Stimulated activated CD8-positive, alpha-beta memory T cell treated with anti-CD3 and anti-CD28 coated beads, Interleukin-15, amount 100 ng/mL, for 4 hours (primary cell): ENCODE data around the gene ACSS1.

Source experiments
- DNase-seq, 2 donors: peaks; one replicate each; pipeline ENCODE4 v3.0.0-alpha.2; 2020; ENCODE audit warnings: low read depth in 2 of 2

Gene ACSS1

DNA sequence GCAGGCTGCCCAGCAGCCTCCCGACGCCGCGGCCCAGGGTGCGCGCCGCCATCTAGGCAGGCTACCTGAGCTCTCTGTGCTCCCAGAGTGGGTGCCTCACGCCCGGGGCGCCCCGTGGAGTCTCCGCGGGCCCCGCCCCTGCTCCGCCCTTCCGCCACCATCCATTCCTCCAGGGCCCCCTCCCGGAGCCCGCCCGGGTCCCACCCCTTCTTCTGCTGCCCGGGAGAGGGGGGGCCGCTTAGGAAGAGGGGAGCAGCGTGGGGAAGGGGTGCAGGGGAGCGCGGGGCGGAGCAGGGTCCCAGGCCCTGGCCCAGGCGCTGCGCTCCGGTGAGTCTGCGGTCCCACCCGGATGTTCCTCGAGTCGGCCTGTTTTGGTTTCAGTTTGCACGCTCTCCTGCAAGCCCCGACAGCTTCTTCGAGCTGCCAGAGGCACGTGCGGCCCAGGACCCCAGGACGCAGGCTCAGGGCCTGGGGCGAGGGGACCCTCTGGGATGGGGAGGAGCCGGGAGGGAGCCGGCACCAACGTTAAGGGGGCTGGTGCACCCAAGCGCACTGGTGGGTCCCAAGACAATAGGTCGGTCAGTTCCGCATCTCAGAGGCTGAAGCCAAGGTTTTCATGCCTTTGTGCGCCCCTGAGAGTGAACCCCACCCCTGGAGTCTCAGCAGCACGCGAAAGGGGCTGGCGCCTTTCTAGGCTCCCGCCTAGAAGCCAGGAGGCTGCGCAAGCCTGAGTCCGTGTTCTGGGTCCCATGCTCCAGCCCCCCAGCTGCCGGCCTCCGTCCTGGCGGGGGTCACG is at the start of gene ACSS1:
Gene ACSS1, minus strand, starts transcription at position 89 of the 796 bp plus-strand sequence. Its CDS starts 37 bp downstream, at position 52.
- peak; percentile 51 to 55 for DNase-seq

DNA sequence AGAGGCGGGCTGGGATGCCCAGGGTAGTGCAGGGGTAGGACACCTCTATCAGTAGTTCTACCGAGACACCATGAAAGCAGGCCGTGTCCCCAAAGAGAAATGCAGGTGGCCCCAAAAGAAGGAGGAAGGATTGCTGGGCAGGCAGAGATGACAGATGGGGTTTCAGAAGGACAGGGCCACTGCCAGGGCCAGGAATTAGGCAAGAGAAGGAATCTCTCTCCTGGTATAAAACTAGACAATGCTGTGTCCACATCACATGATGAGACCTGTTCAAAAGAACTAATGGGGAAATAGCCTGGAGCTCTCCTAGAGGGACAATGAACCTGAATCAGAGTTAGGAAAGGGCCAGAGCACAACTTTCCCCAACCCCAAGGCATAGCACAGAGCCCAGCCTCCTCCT is 45.6 kb upstream of the ACSS1 start:
- DNase-seq: no peak

DNA sequence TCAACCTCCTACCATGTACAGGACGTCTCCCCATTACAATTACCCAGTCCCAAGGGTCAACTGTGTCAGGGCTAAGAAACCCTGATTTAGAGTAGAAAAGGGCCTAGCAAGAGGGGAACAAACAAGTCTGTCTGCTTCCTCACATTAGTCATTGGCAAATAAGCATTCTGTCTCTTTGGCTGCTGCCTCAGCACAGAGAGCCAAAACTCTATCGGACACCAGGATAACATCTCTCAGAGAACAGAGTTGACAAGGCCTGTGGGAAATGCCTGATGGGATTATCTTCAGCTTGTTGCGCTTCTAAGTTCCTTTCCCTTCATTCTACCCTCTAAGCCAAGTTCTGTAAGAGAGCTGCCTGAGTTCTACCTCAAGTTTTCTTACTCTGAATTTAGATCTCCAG is 43.0 kb upstream of the ACSS1 start:
- DNase-seq: no peak

DNA sequence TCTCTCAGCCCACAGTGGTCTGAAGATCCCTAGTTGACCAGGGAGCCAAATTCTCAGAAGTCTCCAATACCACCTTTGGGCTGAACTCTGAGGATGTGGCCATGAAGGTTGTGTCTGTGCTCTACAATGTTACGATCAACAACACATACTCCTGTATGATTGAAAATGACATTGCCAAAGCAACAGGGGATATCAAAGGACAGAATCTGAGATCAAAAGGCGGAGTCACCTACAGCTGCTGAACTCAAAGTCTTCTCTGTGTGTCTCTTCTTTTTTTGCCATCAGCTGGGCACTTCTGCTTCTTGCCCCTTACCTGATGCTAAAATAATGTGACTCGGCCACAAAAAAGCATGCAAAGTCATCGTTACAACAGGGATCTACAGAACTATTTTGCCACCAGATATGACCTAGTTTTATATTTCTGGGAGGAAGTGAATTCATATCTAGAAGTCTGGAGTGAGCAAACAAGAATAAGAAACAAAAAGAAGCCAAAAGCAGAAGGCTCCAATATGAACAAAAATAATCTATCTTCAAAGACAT is 41.7 kb upstream of the ACSS1 start:
- DNase-seq: no peak

DNA sequence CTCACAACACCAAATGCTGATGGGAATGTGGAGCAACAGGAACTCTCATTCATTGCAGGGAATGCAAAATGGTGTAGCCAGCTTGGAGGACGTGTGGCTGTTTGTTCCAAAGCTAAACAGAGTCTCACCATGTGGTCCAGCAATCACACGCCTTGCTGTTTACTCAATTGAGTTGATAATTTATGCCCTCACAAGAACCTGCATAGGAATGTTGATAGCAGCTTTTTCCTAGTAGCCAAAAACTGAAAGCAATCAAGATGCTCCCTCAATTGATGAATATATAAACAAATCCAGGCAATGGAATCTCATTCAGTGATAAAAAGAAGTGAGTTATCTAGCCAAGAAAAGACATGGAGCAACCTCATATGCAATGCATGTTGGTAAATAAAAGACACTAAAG is 39.6 kb upstream of the ACSS1 start:
- DNase-seq: no peak

DNA sequence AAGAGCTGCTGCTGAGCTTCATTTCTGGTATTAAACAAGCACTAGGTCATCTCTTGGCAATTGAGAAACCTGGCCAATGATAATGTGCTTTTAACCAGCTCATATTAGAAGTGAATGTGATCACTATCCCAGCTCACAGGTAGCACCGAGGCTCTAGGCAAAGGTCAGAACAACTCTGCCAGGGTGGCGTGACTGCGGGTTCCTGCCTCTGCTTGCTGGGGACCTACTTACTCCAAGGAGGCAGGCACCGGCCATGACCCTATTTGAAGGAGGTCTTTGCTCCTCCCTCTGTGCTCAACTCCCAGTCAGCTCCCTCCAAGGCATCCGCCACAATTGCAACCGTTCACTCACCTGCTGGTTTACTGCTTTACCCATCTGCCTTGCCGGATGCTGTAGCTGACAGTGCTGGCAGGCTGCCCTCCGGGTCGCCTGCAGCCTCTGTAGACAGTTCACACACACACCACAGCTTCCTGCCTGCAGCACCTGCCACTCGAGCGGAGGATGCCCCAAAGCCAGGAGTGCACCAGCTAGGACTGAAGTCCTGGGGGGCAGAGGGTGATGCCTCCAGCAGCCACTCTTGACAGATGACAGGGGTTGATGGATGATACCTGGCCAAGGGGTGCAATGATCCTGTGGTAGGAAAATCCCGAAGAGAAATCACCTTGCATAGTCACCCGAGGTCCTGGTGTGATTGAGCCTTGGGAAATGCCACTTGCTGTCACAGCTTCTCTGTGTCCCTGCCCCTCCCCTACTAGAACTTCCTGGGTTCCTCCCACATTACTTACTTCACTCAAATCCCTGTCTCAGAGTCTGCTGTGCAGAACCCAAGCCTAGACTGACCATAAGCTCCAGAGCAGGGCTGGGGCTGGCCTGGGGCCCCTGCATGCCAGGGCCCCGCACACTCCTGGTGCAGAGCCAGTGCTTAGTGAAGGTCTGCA is 32.8 kb upstream of the ACSS1 start:
- DNase-seq: peak; percentile 23 to 41

DNA sequence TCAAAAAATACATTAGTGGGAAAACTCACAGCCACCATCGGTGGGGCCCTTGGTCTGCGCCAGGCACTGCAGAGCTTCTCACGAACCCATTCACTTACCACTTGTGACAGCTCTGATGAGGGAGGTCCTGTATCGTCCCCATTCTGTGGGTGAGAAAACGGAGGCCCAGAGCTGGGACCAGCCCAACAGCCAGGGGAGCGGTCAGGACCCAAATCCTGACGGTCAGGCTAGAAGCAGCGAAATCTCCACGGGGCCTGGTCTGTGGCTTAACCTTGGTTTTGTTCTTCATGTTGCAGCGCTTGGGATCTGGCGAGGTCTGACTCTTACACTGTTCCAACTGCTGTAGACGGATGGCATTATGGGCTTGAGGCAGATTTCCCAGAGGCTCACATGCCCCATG is 31.7 kb upstream of the ACSS1 start:
- DNase-seq: no peak

DNA sequence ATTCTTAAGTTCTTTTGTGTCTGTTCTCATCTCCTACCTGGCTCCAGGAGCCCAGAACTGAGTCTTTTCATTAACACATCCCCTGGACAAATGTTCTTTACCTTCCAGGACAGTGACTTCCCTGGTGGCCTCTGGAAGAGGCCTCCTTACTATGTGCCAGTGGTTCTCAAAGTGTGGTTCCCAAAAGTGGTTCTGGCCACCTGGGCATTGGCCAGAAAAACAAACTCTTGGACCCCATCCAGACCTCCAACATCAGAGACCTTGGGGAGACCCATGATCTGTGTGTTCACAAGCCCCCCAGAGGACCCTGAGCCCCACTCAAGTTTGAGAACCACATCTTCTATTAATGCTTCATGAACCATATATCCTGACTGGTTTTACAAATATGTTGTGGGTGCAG is 31.2 kb upstream of the ACSS1 start:
- no peak for DNase-seq

DNA sequence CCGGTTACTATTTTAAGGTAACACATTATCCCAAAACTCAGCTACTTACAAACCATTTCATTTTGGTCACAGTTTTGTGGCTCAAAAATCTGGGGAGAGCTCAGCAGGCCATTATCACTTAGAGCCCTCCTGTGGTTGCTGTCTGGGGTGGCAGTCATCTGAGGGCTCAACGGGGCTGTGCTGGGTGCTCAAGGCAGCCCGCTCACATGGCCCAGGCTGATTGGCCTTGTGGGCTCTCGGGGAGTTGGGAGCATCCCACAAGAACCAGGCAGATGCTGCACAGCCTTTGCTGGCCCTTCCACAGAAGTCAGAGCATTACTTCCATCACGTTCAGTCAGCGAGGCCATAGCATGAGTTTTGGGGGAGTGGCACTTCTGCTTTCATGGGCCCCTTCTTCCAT is 30.3 kb upstream of the ACSS1 start:
- no peak for DNase-seq

DNA sequence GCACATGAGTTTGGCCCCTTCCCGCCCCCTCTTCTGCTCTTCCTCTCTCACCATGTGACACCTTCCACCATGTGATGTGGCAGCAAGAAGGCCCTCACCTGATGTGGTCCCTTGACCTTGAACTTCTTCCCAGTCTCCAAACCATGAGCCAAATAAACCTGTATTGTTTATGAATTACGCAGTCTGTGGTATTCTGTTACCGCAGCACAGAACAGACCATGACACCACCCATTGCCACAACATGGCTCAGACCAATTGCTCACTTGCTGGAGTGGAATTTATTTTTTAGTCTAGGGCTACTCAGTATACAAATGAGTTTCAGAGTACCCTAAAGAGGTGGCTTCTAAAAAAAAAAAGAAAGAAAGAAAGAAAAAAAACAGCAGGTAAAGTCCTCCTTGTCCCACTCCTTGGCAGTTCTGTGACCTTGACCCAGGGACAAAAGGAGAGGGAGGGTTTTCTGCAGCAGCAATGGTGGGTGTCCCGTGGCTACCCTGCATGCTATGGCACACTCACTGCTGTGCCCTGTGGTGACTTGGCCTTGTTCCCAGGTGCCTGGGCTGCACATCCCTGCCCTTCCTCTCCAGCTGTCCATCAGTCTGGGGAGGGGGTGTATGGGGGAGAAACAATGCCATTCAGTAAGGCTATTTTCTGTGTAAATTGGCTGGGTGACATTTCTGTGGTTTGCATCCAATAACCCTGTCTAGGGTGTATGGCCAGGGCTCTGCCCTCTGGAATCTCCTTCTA is 29.4 kb upstream of the ACSS1 start:
- no peak for DNase-seq

DNA sequence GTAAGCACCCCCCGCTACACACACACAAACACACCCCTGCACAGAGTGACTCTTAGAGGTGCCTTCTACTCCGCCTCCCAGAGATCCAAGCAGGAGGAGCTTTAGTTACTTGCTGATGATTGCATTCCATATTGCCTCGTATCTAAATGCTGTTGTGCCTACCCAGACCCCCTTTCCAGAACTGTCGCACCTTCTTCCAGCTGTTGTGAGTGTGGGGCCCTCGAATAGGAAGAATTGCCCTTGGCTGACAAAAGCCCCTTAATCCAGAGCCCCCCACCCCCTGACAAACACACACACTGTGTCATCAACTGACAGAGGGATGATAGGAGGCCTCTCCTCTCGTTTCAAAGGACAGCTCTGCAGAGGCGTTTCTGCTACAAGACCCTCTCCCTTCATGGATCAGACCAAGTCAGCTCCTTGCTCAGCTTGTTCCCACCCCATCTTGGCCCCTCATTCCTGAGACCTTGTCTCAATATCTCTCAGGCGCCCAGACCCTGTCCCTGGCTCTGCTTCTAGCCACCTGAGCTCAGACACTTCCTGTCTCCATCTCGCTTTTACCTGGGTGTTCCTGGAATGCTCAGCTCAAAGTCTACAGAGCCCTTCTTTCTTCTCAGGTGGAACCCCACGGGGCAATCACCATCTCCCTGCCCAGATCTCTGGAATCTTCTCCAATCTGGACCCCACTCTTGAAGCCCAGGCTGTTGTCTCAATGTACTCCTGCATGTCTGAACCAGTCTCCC is 28.0 kb upstream of the ACSS1 start:
- DNase-seq: no peak

DNA sequence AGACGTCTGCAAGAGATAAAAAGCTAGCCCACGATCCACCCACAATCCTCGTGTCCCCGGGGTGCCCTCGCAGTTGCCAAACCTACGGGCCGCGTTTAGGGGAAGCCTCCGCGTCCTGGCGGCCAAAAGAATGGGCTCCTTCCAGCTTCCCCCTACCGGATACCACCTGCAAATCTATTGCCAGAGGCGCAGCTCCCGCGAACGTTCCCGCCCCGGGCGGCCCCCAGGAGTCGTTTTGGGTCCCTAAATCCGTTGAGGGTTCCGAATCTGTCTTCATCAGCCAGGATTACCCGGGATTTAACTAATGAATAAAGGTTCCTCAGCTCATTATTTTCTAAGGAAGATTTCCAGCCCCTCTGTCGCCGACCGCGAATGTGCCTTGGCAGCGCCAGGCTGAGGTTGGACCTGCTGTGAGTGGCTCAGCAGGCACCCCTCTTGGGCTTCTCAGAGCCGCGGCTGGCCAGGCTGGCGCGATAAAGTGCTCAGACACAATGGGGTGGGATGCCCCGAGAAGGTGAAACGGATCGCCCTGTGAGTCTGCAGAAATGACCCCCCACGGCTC is 26.8 kb upstream of the ACSS1 start:
- DNase-seq: no peak

DNA sequence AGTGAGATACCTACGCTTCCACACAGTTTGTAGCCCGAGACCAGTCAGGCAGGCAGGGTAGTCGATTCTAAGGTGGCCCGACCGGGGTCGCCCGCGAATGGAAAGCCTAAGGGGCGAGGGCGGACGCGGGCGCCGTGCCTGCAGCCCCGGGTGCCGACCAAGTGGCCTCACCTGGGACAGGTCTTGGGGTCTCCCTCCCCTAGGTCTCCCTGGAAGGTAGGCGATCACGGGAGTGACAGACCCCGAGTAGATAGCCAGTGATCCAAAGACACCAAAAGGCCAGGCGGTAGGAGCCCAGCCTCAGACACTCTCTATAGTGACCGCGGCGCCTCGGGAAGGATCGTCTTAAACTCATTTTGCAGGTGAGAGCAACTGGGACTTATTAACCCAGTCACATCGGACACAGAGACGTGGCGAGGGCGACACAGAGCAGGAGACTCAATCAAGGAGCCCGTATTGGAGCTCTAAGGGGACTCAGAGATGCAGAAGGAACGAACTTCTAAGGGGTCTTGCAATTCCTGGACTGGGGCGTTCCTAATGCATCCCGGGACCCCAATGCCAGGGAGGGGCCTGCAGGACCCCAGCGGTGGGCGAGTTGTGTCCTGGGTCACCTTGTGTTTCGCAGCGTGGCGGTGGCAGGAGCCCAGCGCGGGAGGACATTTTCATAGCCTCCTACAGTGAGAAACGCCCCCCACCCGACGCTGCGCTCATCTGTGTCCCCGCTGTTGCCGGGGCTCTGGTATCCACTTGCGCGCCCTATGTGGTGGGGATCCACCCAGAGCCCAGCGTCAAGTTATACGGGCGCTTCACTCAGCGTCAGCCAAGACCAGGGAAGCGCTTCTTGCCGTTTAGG is 26.1 kb upstream of the ACSS1 start:
- no peak for DNase-seq

DNA sequence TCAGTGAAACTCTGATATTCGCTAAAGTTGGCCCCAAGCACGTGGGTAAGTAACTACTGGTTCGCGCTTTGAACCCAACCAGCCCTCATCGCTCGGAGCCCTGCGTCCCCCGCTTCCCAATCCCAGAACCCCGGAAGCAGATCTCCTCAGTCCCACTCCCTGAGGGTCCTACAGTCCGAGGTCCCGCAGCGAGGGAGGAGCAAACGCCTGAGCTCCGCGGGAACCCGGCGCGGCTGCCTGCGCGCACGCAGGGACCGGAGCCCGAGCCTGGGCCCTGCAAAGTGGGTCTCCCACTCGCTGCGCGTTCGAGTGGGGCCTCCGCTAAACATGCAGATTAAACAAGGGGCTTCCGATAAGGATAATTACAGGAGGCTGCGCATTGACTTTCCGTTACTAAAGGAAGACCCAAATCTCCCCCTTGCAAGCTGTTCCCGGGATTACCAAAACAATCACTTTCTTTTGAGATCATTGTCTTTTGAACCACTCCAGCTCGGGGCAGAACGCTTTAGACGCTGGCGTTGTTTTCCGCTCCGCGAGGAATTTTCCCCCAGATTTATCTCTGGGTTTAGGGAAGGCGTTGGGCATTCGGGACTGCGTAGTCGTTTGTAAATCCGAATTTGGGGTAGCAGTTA is 25.3 kb upstream of the ACSS1 start:
- DNase-seq: no peak

DNA sequence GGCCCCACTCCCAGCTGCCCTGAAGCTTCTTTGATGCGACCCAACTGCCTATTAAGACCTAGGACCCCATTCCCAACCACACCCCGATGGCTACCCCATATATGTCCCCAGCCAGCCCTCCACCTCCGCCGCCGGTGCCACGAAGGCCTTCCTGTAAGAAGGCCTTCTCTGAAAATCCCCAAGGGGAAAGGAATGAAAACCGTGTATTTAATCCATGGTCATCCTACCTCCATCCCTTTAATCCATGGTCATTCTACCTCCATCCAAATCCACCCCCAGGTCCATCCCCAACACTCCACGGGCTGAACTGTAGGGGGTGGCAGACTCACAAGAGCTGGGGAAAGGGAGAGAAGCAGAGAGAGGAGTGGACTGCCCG is 24.5 kb upstream of the ACSS1 start:
- DNase-seq: no peak

DNA sequence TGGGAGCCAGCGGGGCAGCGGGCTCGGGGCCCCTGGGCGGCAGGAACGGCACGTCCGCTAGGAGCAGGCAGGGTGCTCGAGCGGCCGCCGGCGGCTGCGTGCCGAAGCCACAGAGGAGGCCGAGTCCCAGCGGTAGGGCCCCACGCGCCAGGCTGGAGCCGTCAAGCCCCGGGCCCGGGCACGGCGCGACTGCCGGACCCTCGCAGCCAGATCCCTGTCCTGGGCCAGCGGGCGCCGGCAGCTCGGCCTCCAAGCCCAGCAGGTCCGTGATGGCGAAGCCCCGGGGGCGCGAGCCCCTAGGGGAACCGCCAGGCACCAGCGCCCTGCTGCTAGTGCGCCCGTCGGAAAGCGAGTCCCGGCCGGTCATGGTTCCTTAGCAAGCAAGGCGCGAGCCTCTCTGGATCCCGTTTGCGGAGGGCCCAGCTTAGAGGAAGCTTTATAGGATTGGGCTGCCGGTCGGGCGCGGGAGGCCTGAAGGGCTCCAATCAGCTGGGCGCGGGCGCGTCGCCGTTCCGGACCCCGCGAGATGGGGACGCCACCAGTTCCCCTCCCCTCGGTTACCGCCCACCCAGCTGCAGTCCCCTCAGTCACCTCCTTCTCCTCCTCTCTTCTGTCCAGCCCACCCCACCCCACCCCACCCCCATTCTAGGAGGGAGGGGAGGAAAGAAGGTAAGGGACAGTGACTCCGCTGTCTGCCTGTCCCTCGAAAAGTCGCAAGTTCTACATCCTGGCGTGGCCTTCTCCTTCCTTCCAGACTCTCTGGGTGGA is 24.0 kb upstream of the ACSS1 start, which contains the start of gene VSX1:
Gene VSX1, minus strand, starts transcription at position 412 of the 768 bp plus-strand sequence. Its CDS starts 45 bp downstream, at position 367.
- DNase-seq: no peak

DNA sequence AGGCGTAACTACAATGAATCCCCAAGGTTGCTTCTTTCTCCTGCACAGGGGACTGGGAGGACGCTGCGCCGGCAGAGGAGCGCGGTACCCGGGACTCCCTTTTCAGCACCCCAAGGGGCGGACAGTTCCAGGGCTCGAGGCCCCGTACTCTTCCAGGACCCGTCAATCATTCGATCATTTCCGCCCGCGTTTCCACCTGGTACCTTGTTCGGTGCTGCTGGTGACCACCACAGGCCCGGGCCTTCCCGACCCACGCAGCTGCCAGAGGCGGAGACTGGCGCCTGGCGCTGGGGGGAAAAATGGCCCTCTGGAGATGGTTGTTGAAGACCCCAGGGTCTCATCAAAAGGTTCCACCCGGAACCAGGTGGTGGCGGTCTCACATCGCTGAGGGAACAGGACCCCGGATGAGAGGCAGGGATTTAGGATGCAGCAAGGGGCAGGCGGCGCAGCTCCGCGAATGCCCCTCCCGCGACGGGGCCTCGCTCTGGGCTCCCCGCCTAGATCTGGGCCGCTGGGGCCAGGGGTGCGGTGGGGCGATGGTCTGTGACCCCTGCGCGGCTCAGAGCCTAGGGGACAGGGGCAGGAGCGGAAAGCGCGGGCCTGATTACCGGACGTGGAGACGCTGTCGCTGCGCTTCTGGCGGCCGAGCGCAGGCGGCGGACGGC is 23.3 kb upstream of the ACSS1 start:
- no peak for DNase-seq

DNA sequence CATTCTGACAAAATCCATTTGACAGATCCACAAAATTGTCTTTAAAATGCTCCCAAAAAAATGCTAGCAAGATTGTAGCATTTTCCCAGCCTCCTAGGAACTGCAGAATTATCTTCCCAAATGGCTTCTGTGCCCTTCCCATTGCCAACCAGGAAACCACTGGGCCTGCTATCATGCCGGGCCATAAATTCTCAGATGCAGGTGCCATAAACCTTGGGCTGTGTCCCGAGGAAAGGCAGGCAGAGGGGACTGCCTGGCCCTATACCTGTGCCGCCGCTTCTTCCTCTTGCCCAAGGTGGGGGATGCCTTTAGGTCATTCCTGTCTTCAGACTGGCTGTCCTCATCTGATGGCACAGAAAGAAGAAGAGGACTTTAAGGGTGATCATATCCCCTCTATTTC is 21.2 kb upstream of the ACSS1 start:
- no peak for DNase-seq
